K562 (cell line): ENCODE data around the gene GPR107. TPM values are rescaled to one million over a fixed set of nuclear protein-coding genes. Genes with fewer than 3 reads are reported as not detected.

Source experiments
- ATAC-seq: fragments of 200-7000 bp; cut with Tn5 transposase; 3 replicates; pipeline ENCODE4 v1.9.1; 2020; ENCODE audit warnings: moderate library complexity
- BruUV-seq: library from RNA; stranded (reverse); fragments of 400-500 nt; replicated peaks from 2 replicates; lab custom pipeline; 2021; lab: Mats Ljungman, UMichigan
- CTCF ChIA-PET: fragments of 300-600 bp; formaldehyde crosslinking; extraction: SDS; loops from one replicate; lab custom pipeline; 2021; ENCODE audit warnings: low intra/inter-chr PET ratio; lab: Yijun Ruan, JAX
- POLR2A ChIA-PET: fragments of 300-600, 350-650 bp; sonication (Branson Sonifier 250); formaldehyde crosslinking; extraction: SDS; loops from one replicate; lab custom pipeline; 2021; ENCODE audit warnings: antibody characterized with exemption, inconsistent platforms; lab: Yijun Ruan, JAX
- DNase-seq, 4 experiments: peaks; one replicate each; pipeline versions ENCODE4 v3.0.0 to v3.0.0-alpha.2; 2011 to 2018; ENCODE audit warnings: low spot score in 3 of 4, mixed read lengths in 3 of 4; ENCODE audit errors: extremely low read depth in 1 of 4
- FAIRE-seq: peaks from 2 replicates; lab custom pipeline; 2011; peaks lifted over from hg19 to GRCh38; lab: Jason Lieb, UNC
- H2AFZ ChIP-seq: 2 replicates; pipeline ENCODE4 v1.6.0; 2011; ENCODE audit warnings: low read depth, low read length, control low read depth, inconsistent platforms
- H3K27ac ChIP-seq: fragments of 200-600 bp; 3 replicates; pipeline ENCODE4 v1.8.0; 2011; ENCODE audit warnings: low read depth, mild to moderate bottlenecking, control low read depth, inconsistent platforms, low read length, moderate library complexity, mixed read lengths; ENCODE audit errors: extremely low read depth
- H3K27me3 ChIP-seq, 2 experiments: fragments of 300-600 bp in 1 of 2; 2 replicates in 1 of 2; 3 replicates in 1 of 2; pipeline versions ENCODE4 v1.6.0 to v1.8.0; 2011; ENCODE audit warnings: inconsistent platforms in 2 of 2, low read length in 2 of 2, mild to moderate bottlenecking in 1 of 2, mixed read lengths in 1 of 2, moderate library complexity in 1 of 2; ENCODE audit not compliant: control insufficient read depth in 2 of 2, insufficient read depth in 2 of 2
- H3K36me3 ChIP-seq: fragments of 300-600 bp; 3 replicates; pipeline ENCODE4 v1.8.0; 2011; ENCODE audit warnings: mild to moderate bottlenecking, low read length, inconsistent platforms; ENCODE audit not compliant: control insufficient read depth, insufficient read depth
- H3K4me1 ChIP-seq, 2 experiments: fragments of 200-600 bp in 1 of 2; replicated peaks in 1 of 2; 2 replicates in 1 of 2; 3 replicates in 1 of 2; pipeline versions ENCODE4 v1.5.1 to v1.8.0; 2011; ENCODE audit warnings: inconsistent platforms in 2 of 2, low read length in 2 of 2, mild to moderate bottlenecking in 1 of 2, mixed read lengths in 1 of 2, moderate library complexity in 1 of 2; ENCODE audit not compliant: control insufficient read depth in 2 of 2, insufficient read depth in 2 of 2
- H3K4me2 ChIP-seq: 2 replicates; pipeline ENCODE4 v1.6.1; 2011; ENCODE audit warnings: low read length, control low read depth, inconsistent platforms, mixed read lengths; ENCODE audit not compliant: insufficient read depth
- H3K4me3 ChIP-seq: fragments of 200-600 bp; sonication (generic), shearing (Covaris generic); 2 replicates; pipeline ENCODE4 v1.5.1; 2016; ENCODE audit warnings: control low read depth, inconsistent platforms
- H3K79me2 ChIP-seq: fragments of 200-600 bp; 3 replicates; pipeline ENCODE4 v1.8.0; 2011; ENCODE audit warnings: low read length, inconsistent platforms; ENCODE audit not compliant: control insufficient read depth, insufficient read depth
- H3K9ac ChIP-seq, 2 experiments: 2 replicates each; pipeline versions ENCODE4 v1.6.0 to v1.6.1; 2011; ENCODE audit warnings: low read depth in 2 of 2, low read length in 2 of 2, control low read depth in 1 of 2, inconsistent platforms in 1 of 2, mild to moderate bottlenecking in 1 of 2, mixed read lengths in 1 of 2; ENCODE audit not compliant: insufficient read depth in 1 of 2
- H3K9me1 ChIP-seq: one replicate; pipeline ENCODE4 v1.6.0; 2011; ENCODE audit warnings: inconsistent platforms, mild to moderate bottlenecking, low read length, moderate library complexity; ENCODE audit not compliant: control insufficient read depth, insufficient read depth
- H3K9me3 ChIP-seq: replicated peaks from 2 replicates; pipeline ENCODE4 v1.5.1; 2011; ENCODE audit warnings: low read depth, low read length, inconsistent platforms; ENCODE audit not compliant: control insufficient read depth, insufficient read depth
- H4K20me1 ChIP-seq: replicated peaks from 2 replicates; pipeline ENCODE4 v1.6.1; 2011; ENCODE audit warnings: low read length, inconsistent platforms, mixed read lengths; ENCODE audit not compliant: control insufficient read depth, insufficient read depth
- C11orf30 ChIP-seq: fragments of 450-650 bp; IDR thresholded peaks from 2 replicates; pipeline ENCODE4 v1.6.1; 2016; ENCODE audit warnings: low read depth, mild to moderate bottlenecking
- CBFA2T3 ChIP-seq: fragments of 450-650 bp; IDR thresholded peaks from 2 replicates; pipeline ENCODE4 v1.6.1; 2017
- CREBBP ChIP-seq: IDR thresholded peaks from one replicate; pipeline ENCODE4 v1.6.1; 2012; ENCODE audit warnings: low read depth, mild to moderate bottlenecking, control low read depth, inconsistent platforms, low read length
- KDM2B ChIP-seq: fragments of 250-450 bp; sonication (Bioruptor Pico); IDR thresholded peaks from 2 replicates; pipeline ENCODE4 v1.8.0; 2021; ENCODE audit warnings: mild to moderate bottlenecking, moderate library complexity
- NFIX ChIP-seq: fragments of 250-450 bp; sonication (Bioruptor Pico); IDR thresholded peaks from 2 replicates; pipeline ENCODE4 v1.4.0; 2020; ENCODE audit warnings: low read depth, mild to moderate bottlenecking, moderate library complexity
- PHTF2 ChIP-seq: fragments of 250-450 bp; sonication (Bioruptor Pico); IDR thresholded peaks from 2 replicates; pipeline ENCODE4 v1.5.0; 2021; ENCODE audit warnings: mild to moderate bottlenecking
- PTTG1 ChIP-seq: fragments of 450-650 bp; IDR thresholded peaks from 2 replicates; pipeline ENCODE4 v1.6.1; 2016; ENCODE audit warnings: low read depth, mild to moderate bottlenecking, missing genetic modification characterization, missing compliant biosample characterization
- RBM14 ChIP-seq: fragments of 200-400 bp; formaldehyde crosslinking; IDR thresholded peaks from 2 replicates; pipeline ENCODE4 v1.6.1; 2018; ENCODE audit warnings: low read depth, mild to moderate bottlenecking, low read length, moderate library complexity, borderline replicate concordance; ENCODE audit not compliant: insufficient read depth
- TRIM24 ChIP-seq, 2 experiments: fragments of 450-650 bp; IDR thresholded peaks; 2 replicates each; pipeline ENCODE4 v1.6.1; 2016
- ZNF197 ChIP-seq: fragments of 200-800 bp; sonication (Bioruptor generic); IDR thresholded peaks from 2 replicates; pipeline ENCODE4 v1.6.1; 2016; ENCODE audit warnings: low read depth, missing genetic modification characterization, missing compliant biosample characterization
- WGBS: fragments of 100-300 bp; shearing (Covaris generic); methylation state at CpG from one replicate; pipeline ENCODE4 v1.1.6; 2016; ENCODE audit warnings: low coverage, mixed read lengths; ENCODE audit not compliant: insufficient coverage; ENCODE audit errors: missing lambda C conversion rate; 5-methylcytosine and 5-hydroxymethylcytosine counted together
- in situ Hi-C: fragments of 300-500 bp; cut with MboI; formaldehyde crosslinking; loops from 4 replicates; pipeline ENCODE4 v1.15.0; 2018; ENCODE audit warnings: inconsistent platforms, mixed read lengths
- intact Hi-C: fragments of 100-400 bp; cut with micrococcal nuclease; formaldehyde crosslinking; loops from 2 replicates; pipeline ENCODE4 v1.14.2; 2022
- polyA plus RNA-seq, 8 experiments: library from polyadenylated mRNA; depleted of rRNA in 4 of 8; stranded (reverse) in 5 of 8; unstranded in 3 of 8; fragments of >200 nt; fragmentation: Nextera tagmentation in 2 of 8; fragmentation: Illumina TruSeq in 1 of 8; extraction: Ambion mirVana in 2 of 8; extraction: Trizol in 1 of 8; gene quantifications; 2 replicates each; pipeline versions ENCODE4 v1.2.1 to v1.2.3, GENCODE V29; 2011 to 2014; ENCODE audit warnings: inconsistent platforms in 1 of 8, missing spikeins in 1 of 8
- total RNA-seq, 7 experiments: library from RNA; depleted of rRNA in 6 of 7; stranded (reverse); fragments of >200 nt in 6 of 7; fragmentation: Illumina TruSeq in 2 of 7; extraction: Trizol in 2 of 7; gene quantifications; 2 replicates each; pipeline versions ENCODE4 v1.2.1 to v1.2.3, GENCODE V29; 2011 to 2021; ENCODE audit warnings: low replicate concordance in 1 of 7
- TF ChIP-seq, protein P1 (sequence below): fragments of 250-450 bp; sonication (Bioruptor Pico); IDR thresholded peaks from 2 replicates; pipeline ENCODE4 v1.4.0; 2020; ENCODE audit warnings: mild to moderate bottlenecking, moderate library complexity
- TF ChIP-seq, protein P2 (sequence below), 2 experiments: fragments of 450-650 bp; formaldehyde crosslinking in 1 of 2; IDR thresholded peaks; 2 replicates each; pipeline versions ENCODE4 v1.4.0 to v1.6.1; 2014 to 2020; ENCODE audit warnings: mild to moderate bottlenecking in 2 of 2, borderline replicate concordance in 1 of 2, low read depth in 1 of 2

GPR107 gene
- total and polyA plus RNA-seq, 9 of the 15 experiments (the other 6 are each of a cell fraction or from before 2014, with no cell fraction given), result 3.2 to 34.6 (median 14.4) TPM

DNA sequence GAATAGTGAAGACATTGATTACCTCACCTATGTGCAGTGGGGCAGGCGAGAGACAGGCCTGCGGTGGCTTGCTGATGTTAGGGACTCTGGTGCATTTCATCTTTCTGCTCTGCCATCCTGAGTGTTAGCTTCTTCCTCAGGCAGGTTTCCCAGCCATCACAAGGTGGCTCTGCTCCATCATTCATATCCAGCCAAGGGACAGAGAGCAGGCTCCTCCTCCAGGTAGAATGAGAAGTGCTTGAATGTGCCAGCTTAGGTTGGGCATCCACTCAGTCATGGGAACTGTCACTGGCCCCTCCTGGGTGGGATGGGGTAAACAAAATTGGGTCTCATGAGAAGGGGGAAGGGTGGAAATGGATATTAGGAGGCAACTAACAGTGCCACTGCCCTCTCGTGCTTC, 24.8 kb downstream of the GPR107 start:
- no peak for ATAC-seq
- DNase-seq, result no peak
- Histone ChIP-seq H3K9me1 (no peaks in the 10 kb centered on the region), H3K4me1 (no peaks in the 10 kb centered on the region; a peak in 2 of 5 replicates), H4K20me1 (peaks cover under 1% of the 10 kb centered on the region; the same call in 1 of the 2 replicates), H3K4me3 (no peak overlapping the region), H2AFZ (no peak overlapping the region), H3K79me2 (peaks cover 10% of the 10 kb centered on the region; the same call in 2 of the 3 replicates), H3K36me3 (peaks cover 60% of the 10 kb centered on the region), H3K4me2 (no peak overlapping the region), H3K9me3 (no peaks in the 10 kb centered on the region), H3K27me3 (no peaks in the 10 kb centered on the region), H3K9ac (no peak overlapping the region), H3K27ac (no peak overlapping the region)
- ChIA-PET CTCF (no interaction called here), POLR2A (no interaction called here)
- TSS peak; percentile 21 for BruUV-seq
- intact Hi-C loops (no loop called here), in situ Hi-C loops (no loop called here)
- FAIRE-seq, result no peak
- 87% methylated on average over 3 of the region's 3 CpGs for WGBS
- TF ChIP-seq CREBBP (no peak), CBFA2T3 (no peak), PHTF2 (no peak), ZNF197 (CRISPR knock-in tag) (no peak), NFIX (CRISPR knock-in tag) (no peak), C11orf30 (no peak), KDM2B (CRISPR knock-in tag) (no peak), PTTG1 (tag) (no peak), TRIM24 (IDR thresholded peaks at IDR 0.05) (no peak), RBM14 (no peak)
- TF ChIP-seq, protein P1, sequence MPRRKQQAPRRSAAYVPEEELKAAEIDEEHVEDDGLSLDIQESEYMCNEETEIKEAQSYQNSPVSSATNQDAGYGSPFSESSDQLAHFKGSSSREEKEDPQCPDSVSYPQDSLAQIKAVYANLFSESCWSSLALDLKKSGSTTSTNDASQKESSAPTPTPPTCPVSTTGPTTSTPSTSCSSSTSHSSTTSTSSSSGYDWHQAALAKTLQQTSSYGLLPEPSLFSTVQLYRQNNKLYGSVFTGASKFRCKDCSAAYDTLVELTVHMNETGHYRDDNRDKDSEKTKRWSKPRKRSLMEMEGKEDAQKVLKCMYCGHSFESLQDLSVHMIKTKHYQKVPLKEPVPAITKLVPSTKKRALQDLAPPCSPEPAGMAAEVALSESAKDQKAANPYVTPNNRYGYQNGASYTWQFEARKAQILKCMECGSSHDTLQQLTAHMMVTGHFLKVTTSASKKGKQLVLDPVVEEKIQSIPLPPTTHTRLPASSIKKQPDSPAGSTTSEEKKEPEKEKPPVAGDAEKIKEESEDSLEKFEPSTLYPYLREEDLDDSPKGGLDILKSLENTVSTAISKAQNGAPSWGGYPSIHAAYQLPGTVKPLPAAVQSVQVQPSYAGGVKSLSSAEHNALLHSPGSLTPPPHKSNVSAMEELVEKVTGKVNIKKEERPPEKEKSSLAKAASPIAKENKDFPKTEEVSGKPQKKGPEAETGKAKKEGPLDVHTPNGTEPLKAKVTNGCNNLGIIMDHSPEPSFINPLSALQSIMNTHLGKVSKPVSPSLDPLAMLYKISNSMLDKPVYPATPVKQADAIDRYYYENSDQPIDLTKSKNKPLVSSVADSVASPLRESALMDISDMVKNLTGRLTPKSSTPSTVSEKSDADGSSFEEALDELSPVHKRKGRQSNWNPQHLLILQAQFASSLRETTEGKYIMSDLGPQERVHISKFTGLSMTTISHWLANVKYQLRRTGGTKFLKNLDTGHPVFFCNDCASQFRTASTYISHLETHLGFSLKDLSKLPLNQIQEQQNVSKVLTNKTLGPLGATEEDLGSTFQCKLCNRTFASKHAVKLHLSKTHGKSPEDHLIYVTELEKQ, result no peak
- TF ChIP-seq, protein P2, sequence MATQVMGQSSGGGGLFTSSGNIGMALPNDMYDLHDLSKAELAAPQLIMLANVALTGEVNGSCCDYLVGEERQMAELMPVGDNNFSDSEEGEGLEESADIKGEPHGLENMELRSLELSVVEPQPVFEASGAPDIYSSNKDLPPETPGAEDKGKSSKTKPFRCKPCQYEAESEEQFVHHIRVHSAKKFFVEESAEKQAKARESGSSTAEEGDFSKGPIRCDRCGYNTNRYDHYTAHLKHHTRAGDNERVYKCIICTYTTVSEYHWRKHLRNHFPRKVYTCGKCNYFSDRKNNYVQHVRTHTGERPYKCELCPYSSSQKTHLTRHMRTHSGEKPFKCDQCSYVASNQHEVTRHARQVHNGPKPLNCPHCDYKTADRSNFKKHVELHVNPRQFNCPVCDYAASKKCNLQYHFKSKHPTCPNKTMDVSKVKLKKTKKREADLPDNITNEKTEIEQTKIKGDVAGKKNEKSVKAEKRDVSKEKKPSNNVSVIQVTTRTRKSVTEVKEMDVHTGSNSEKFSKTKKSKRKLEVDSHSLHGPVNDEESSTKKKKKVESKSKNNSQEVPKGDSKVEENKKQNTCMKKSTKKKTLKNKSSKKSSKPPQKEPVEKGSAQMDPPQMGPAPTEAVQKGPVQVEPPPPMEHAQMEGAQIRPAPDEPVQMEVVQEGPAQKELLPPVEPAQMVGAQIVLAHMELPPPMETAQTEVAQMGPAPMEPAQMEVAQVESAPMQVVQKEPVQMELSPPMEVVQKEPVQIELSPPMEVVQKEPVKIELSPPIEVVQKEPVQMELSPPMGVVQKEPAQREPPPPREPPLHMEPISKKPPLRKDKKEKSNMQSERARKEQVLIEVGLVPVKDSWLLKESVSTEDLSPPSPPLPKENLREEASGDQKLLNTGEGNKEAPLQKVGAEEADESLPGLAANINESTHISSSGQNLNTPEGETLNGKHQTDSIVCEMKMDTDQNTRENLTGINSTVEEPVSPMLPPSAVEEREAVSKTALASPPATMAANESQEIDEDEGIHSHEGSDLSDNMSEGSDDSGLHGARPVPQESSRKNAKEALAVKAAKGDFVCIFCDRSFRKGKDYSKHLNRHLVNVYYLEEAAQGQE (IDR thresholded peaks at IDR 0.05; ENCODE audit: borderline replicate concordance), result no peak
- TF ChIP-seq, protein P2 (CRISPR knock-in tag; IDR thresholded peaks at IDR 0.05; ENCODE audit: low read depth), result no peak
